Measurements from ENCODE around the gene ZNF638. TPM values are rescaled to one million over a fixed set of nuclear protein-coding genes. Genes with fewer than 3 reads are reported as not detected.

ZNF638 gene
- total RNA-seq, 1 experiment from 2014 or later, result 108 TPM

Other genes with a start within 250 kb of the ZNF638 start
- gene MCEE, start 201.6 kb upstream of the ZNF638 start, total RNA-seq (2021; ENCODE audit: unreplicated experiment), result 9.0 TPM
- gene MPHOSPH10, start 201.1 kb upstream of the ZNF638 start, total RNA-seq (2021; ENCODE audit: unreplicated experiment), result 36.7 TPM
- gene PAIP2B, start 104.7 kb upstream of the ZNF638 start, total RNA-seq (2021; ENCODE audit: unreplicated experiment), result 5.9 TPM
- gene DYSF, start 121.8 kb downstream of the ZNF638 start, total RNA-seq (2021; ENCODE audit: unreplicated experiment), result 0.89 TPM